ENCODE data around the gene EID1.
A peak's percentile ranks its signal among the peaks of the same experiment; 100 is the strongest.
"Not testable (repeated sequence)": the region's sequence is repeated elsewhere in the genome, so short reads cannot be mapped to it uniquely, and the experiment has no call there.

EID1 gene

DNA sequence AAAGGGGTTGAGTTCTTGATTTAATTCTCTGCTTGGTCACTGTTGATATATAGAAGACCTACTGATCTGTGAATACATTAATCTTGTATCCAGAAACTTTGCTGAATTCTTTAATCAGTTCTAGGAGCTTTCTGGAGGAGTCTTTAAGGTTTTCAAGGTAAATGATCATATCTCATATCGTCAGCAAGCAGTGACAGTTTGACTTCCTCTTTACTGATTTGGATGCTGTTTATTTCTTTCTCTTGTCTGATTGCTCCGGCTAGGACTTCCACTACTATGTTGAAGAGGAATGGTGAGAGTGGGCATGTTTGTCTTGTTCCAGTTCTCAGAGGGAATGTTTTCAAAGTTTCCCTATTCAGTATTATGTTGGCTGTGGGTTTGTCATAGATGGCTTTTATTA, 31.4 kb downstream of the EID1 start:
- not testable (repeated sequence) for DNase-seq (ENCODE audit: low read depth, low spot score)

DNA sequence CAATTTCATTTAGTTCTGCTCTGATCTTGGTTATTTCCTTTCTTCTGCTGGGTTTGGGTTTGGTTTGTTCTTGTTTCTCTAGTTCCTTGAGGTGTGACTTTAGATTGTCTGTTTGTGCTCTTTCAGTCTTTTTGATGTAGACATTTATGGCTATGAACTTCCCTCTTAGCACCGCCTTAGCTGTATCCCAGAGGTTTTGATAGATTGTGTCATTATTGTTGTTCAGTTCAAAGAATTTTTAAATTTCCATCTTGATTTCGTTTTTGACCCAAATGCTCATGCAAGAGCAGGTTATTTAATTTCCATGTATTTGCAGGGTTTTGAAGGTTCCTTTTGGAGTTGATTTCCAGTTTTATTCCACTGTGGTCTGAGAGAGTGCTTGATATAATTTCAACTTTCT, 32.6 kb downstream of the EID1 start:
- not testable (repeated sequence) for DNase-seq (ENCODE audit: low read depth, low spot score)

DNA sequence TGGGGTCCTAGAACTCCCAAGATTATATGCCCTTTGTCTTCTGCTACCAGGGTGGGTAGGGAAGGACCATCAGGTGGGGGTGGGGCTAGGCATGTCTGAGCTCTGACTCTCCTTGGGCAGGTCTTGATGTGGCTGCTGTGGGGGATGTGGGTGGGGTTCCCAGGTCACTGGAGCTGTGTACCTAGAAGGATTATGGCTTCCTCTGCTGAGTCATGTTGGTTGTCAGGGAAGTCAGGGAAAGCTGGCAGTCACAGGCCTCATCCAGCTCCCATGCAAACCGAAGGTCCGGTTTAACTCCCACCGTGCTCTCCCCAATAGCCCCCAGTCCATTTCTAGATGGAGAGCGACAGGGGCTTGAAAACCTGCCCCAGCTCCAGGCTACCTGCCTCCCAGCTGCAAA, 35.2 kb downstream of the EID1 start:
- DNase-seq (ENCODE audit: low read depth, low spot score) = peak; percentile 7

DNA sequence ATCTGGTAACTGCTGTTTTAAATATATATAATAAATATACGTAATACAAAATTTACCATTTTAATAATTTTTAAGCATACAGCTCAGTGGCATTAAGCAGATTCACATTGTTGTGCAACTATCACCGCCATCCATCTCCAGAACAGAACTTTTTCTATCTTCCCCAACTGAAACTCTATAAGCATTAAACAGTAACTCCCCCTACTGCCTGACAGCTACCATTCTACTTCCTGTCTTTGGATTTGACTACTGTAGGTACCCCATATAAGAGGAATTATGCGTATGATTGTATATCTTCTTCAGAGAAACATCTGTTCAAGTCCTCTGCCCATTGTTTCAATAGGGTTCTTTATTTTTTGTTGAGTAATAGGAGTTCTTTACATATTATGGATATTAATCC, 36.8 kb downstream of the EID1 start:
- DNase-seq (ENCODE audit: low read depth, low spot score) = no peak

DNA sequence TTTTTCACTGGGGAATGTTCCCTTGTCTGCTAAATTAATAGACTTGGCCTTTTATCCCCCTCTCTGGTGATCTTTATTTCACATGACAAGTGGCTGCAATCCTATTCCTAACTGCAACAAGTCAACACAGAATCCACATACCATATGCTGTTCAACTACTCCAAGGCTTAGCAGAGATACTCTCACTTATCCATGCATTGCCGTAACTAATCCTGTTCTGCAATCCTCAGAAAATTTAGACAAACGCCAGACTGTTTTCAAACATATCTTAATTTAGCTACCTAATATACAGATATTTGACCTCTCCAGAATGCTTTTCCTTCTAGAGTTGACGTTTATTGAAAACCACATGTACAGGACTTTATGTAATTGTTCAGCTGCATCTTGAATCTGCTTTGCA, 37.9 kb downstream of the EID1 start:
- DNase-seq (ENCODE audit: low read depth, low spot score) = no peak

DNA sequence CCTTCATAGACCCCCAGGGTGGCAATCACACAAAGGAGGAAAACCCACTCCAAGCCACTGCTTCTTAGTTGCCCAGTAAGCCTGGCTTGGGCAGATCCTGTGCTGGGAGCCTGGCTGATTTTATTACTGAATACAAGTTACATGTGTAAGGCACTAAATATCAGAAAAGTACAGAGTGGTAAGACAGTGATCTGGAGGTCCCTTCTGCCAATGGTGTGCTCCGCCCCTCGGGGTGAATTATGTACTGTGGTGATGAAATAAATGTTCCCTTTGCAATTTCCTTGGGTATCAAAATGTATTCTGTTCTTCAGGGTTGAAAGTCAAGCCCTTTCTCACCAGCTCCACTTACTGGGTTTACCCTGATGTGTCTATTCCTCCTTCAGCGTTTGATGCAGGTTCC, 38.8 kb downstream of the EID1 start:
- DNase-seq (ENCODE audit: low read depth, low spot score) = no peak

DNA sequence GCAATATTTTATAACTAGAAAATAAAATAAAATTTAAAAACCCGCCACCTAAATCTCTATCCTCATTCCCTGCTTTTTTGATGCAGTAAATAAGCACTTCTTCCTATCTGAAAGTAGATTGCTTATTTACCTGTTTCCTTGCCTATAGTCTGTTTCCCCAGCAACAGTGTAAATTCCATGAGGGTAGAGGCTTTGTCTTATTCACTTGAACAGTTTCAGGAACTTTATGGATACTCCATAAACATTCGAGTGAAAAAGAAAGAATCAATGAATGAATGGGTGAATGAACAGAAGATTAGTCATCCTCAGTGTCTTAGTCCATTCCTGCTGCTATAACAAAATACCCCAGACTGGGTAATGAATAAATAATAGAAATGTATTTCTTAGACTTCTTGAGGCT, 44.1 kb downstream of the EID1 start:
- no peak for DNase-seq (ENCODE audit: low read depth, low spot score)

DNA sequence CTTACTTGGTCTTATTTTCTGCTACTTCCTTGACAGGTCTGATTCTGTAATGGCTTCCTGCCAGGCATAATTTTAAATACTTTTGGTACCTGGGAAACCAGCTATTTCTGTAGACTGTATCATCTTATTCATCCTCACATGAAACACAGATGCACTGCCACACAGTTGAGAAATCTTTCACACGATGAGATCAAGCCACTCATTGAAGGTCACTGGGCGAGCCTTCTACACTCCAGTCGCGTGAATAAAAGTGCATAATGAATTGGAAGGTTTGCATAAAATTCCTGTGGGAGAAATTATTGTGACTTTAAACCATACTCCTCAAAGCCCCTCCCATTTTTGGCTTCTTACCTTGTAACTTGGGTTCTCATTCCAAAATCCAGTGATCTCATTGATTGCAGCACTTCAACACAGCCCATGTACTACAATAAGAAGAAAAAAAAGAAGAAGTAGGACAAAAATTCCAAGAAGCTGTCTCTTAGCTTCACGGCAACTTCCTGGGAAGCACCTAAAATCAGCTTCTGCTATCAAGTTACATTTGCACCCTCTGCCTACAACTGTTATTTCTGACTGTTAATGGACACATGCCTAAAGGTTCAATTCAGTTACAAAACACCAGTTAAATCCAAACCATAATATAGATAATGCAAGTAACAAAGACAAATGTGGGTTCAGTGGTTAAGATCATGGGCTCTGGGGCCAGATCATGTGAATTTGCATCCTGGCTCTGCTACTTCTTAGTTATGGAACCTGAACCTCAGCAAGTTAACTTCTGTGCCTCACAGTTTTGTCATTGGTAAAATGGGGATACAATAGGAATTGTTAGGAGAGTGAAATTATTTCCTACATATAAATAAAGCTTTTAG, 46.8 kb downstream of the EID1 start:
- peak; percentile 36 for DNase-seq (ENCODE audit: low read depth, low spot score)

DNA sequence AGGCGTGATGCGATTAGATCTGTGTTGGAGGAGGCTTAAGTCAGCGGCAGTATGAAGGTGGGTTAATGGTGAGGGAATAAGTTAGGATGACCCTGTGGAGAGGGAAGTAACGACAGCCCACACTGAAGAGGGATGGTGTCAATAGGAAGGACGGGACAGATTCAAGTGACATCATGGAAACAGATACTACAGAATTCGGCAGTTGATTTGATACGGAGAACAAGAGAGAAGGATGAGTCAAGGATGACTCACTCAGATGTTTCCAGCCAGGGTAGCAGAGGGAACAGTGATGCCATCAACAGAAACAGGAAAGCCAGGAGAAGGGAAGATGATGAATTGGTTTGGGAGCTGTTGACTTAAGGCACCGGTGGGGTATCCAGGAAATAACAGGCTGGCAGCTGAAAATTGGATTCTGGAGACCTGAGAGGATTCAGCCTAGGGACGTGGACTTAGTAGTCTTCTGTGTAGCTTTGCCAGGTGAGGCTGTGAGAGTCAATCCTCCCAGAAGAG, 47.8 kb downstream of the EID1 start:
- peak; percentile 75 for DNase-seq (ENCODE audit: low read depth, low spot score)

DNA sequence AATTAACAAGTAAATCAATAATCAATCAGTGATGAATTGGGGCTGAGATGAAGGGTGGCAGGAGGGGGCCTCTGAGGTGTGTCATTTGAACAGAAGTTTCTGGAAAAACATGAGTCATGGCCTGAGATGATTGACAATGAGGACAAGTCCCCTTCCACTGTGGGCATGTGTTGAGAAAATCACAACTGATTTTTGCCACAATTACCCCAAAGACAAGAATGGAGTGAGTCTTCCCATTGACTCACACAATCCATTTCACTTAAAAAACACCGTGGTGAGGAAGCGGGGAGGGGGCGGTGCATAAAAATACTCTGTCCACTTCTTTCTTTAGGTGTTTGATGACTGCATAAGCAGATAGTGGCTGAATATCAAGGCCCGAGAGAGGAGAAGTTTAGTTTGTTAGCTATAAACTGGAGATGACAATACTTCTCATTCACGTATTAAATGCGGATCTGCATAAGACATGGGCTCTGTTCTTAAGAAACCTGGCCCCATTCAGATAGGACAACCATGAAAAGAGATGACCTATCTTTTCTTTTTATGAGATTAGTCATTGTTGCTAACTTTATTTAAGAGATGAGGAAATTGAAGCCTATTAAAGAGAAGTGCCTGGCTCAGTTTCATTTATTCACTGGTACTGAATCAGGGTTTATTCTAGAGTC, 51.1 kb downstream of the EID1 start:
- DNase-seq (ENCODE audit: low read depth, low spot score) = peak; percentile 49

DNA sequence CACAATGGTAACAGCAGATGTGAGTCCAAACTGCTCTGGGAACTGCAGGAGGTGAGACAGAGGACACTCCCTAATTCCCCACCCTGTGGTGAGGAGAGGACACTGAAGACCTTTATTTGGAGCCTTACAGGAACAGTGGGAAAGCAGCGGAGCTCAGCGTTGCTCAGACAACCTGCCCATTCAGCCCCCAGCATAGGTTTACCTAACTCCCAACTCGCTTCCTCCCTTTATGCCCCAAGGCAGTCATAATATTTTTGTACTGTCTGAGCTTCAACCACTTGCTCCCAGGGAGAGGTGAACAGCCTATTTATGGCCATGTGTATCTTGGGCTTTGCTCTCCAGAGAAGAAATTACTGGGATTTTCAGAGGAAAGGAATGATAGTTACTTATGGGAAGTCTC, 51.7 kb downstream of the EID1 start:
- no peak for DNase-seq (ENCODE audit: low read depth, low spot score)
